NCI-H1436 treated with DMSO at 0.1 percent for 48 hours (cell line): ENCODE measurements around the gene CAPZA1.

Experiments used
- DNase-seq: peaks from one replicate; lab custom pipeline; 2025; lab: John Stamatoyannopoulos, UW

The CAPZA1 gene

GRCh38 chr1:112701227-112702066 lies 81.8 kb downstream of the CAPZA1 start:
- DNase-seq = no peak

GRCh38 chr1:112702067-112702395 lies 82.4 kb downstream of the CAPZA1 start:
- no peak for DNase-seq

- no peak for DNase-seq
These were observed 83.0 kb downstream of the CAPZA1 start for GRCh38 chr1:112702420-112703261.

GRCh38 chr1:112703706-112704105 lies 84.1 kb downstream of the CAPZA1 start:
- no peak for DNase-seq

GRCh38 chr1:112704391-112704933 lies 84.8 kb downstream of the CAPZA1 start:
- DNase-seq = no peak

- peak; percentile 74 for DNase-seq
These were observed 85.4 kb downstream of the CAPZA1 start for GRCh38 chr1:112704934-112705627.

GRCh38 chr1:112706505-112707220 lies 87.0 kb downstream of the CAPZA1 start, which contains the start of gene RHOC:
RHOC (minus strand) TSS chr1:112707127; CDS start chr1:112703799, 3,328 bp downstream.
- no peak for DNase-seq

GRCh38 chr1:112707221-112708001 lies 87.8 kb downstream of the CAPZA1 start:
- no peak for DNase-seq

GRCh38 chr1:112708002-112708448 lies 88.4 kb downstream of the CAPZA1 start:
- DNase-seq = no peak

- no peak for DNase-seq
These were observed 88.9 kb downstream of the CAPZA1 start for GRCh38 chr1:112708489-112708888.

- no peak for DNase-seq
These were observed 90.5 kb downstream of the CAPZA1 start for GRCh38 chr1:112710159-112710558.

- no peak for DNase-seq
These were observed 91.0 kb downstream of the CAPZA1 start for GRCh38 chr1:112710586-112710985.

- DNase-seq = no peak
These were observed 91.4 kb downstream of the CAPZA1 start for GRCh38 chr1:112711041-112711440.

- no peak for DNase-seq
These were observed 92.0 kb downstream of the CAPZA1 start for GRCh38 chr1:112711670-112712069.

GRCh38 chr1:112712191-112712590 lies 92.6 kb downstream of the CAPZA1 start:
- DNase-seq = no peak

GRCh38 chr1:112712701-112713128 lies 93.1 kb downstream of the CAPZA1 start:
- DNase-seq = no peak

- DNase-seq = no peak
These were observed 94.1 kb downstream of the CAPZA1 start for GRCh38 chr1:112713466-112714312.

- no peak for DNase-seq
These were observed 95.0 kb downstream of the CAPZA1 start for GRCh38 chr1:112714313-112715263.
